Right atrium auricular region (tissue), 2 donors: Measurements from ENCODE around the gene XKR7. TPM values are rescaled to one million over a fixed set of nuclear protein-coding genes. Genes with fewer than 3 reads are reported as not detected.

ENCODE experiments used
- DNase-seq: peaks from one replicate; pipeline ENCODE4 v3.0.0-alpha.2; 2019; ENCODE audit warnings: low spot score
- H3K27ac ChIP-seq, 2 donors: fragments of 200-600 bp; sonication (generic); 1 replicate in 1 of 2; 2 replicates in 1 of 2; pipeline ENCODE4 v1.5.1; 2016 to 2019
- H3K27me3 ChIP-seq, 2 donors: fragments of 200-600 bp; sonication (generic); one replicate each; pipeline versions ENCODE4 v1.5.1 to v1.6.0; 2017 to 2019
- H3K36me3 ChIP-seq: fragments of 200-600 bp; sonication (generic); one replicate; pipeline ENCODE4 v1.5.1; 2016
- H3K4me1 ChIP-seq, 2 donors: fragments of 200-600 bp; sonication (generic); one replicate each; pipeline versions ENCODE4 v1.5.1 to v1.6.0; 2017 to 2019
- H3K4me3 ChIP-seq, 2 donors: fragments of 200-600 bp; sonication (generic); 1 replicate in 1 of 2; 2 replicates in 1 of 2; pipeline ENCODE4 v1.5.1; 2017 to 2019; ENCODE audit warnings: mild to moderate bottlenecking in 1 of 2, moderate library complexity in 1 of 2
- H3K9me3 ChIP-seq, 2 donors: fragments of 200-600 bp; sonication (generic); one replicate each; pipeline ENCODE4 v1.5.1; 2019
- total RNA-seq, 2 donors: library from RNA; depleted of rRNA; stranded (reverse); fragments of >200 nt; gene quantifications; one replicate each; pipeline ENCODE4 v1.1.0, GENCODE V29; 2016
- TF ChIP-seq, protein P1 (sequence below), 2 donors: fragments of 200-600 bp; sonication (generic); IDR thresholded peaks; one replicate each; pipeline ENCODE4 v1.5.1; 2019; ENCODE audit warnings: antibody characterized with exemption in 2 of 2

Gene XKR7
- total RNA-seq, 2 donors from 2014 or later, result not detected

GRCh38 chr20:32006053-32006452 lies 38.1 kb downstream of the XKR7 start:
- Histone ChIP-seq H3K36me3 (no peaks in the 10 kb centered on the region), H3K27ac (no peak overlapping the region), H3K4me1 (peaks cover 0 to 29% of the 10 kb centered on the region in 2 donors), H3K27me3 (no peaks in the 10 kb centered on the region), H3K4me3 (no peak overlapping the region), H3K9me3 (no peaks in the 10 kb centered on the region)
- TF ChIP-seq, protein P1, sequence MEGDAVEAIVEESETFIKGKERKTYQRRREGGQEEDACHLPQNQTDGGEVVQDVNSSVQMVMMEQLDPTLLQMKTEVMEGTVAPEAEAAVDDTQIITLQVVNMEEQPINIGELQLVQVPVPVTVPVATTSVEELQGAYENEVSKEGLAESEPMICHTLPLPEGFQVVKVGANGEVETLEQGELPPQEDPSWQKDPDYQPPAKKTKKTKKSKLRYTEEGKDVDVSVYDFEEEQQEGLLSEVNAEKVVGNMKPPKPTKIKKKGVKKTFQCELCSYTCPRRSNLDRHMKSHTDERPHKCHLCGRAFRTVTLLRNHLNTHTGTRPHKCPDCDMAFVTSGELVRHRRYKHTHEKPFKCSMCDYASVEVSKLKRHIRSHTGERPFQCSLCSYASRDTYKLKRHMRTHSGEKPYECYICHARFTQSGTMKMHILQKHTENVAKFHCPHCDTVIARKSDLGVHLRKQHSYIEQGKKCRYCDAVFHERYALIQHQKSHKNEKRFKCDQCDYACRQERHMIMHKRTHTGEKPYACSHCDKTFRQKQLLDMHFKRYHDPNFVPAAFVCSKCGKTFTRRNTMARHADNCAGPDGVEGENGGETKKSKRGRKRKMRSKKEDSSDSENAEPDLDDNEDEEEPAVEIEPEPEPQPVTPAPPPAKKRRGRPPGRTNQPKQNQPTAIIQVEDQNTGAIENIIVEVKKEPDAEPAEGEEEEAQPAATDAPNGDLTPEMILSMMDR (IDR thresholded peaks at IDR 0.05), result no peak
- no peak for DNase-seq

GRCh38 chr20:32006841-32007786 lies 39.2 kb downstream of the XKR7 start:
- no peak for DNase-seq
- Histone ChIP-seq H3K4me3 (no peak overlapping the region), H3K27ac (peak overlapping the region in 1 of 2 donors; percentile 48), H3K4me1 (peaks cover 0 to 29% of the 10 kb centered on the region in 2 donors), H3K9me3 (no peaks in the 10 kb centered on the region), H3K27me3 (no peaks in the 10 kb centered on the region), H3K36me3 (no peaks in the 10 kb centered on the region)
- TF ChIP-seq, protein P1 (IDR thresholded peaks at IDR 0.05), result no peak

DNA sequence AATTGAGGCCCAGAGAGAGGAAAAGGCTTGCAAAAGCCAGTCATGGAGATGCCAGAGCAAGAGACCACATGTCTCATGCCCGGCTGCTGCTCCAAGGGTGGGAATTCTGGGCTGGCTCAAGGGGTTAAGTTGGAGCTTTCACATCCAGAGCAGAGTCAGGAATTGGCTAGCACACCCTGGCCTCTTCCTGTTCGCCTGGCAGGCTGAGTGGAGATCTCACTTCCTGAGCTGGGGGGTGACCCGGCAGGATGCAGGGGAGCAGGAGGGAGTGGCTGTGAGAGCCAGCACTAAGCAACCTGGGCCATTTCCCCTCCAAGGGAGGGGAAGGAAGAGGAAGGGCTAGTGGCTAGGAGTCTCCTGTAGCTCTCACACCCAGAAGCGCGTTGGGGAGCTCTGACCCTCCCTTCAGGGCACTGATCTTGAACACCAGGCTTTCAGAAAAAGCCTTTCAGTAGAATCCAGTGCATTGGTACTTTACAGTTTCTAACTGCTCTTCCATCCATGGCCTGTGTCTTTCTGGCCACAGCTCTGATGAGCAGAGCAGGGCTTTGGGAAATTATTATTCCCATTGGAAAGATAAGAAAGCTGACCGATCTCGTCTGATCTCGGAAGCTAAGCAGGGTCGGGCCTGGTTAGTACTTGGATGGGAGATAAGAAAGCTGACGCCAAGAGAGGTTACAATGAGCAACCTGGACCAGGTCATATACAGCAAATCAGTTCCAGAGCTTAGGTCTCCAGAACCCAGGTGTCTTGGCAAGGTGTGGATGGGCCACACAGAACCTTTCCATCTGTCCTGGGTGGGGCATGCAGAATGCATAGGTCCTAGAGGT lies 40.1 kb downstream of the XKR7 start:
- DNase-seq, result peak; percentile 63
- peak overlapping the region in 1 of 2 donors; percentile 50 for H3K27ac ChIP-seq

GRCh38 chr20:32009564-32009963 lies 41.6 kb downstream of the XKR7 start:
- TF ChIP-seq, protein P1 (IDR thresholded peaks at IDR 0.05), result no peak
- peaks cover 0 to 29% of the 10 kb centered on the region in 2 donors for H3K4me1 ChIP-seq
- DNase-seq, result no peak
- no peaks in the 10 kb centered on the region for H3K9me3 ChIP-seq
- H3K36me3 ChIP-seq, result no peaks in the 10 kb centered on the region
- no peak overlapping the region for H3K4me3 ChIP-seq
- no peaks in the 10 kb centered on the region for H3K27me3 ChIP-seq
- H3K27ac ChIP-seq, result peak overlapping the region in 1 of 2 donors; percentile 61

More for the DNA sequence above, 40.1 kb downstream of the XKR7 start:
- TF ChIP-seq, protein P1 (IDR thresholded peaks at IDR 0.05), result no peak
- Histone ChIP-seq H3K4me1 (peaks cover 0 to 29% of the 10 kb centered on the region in 2 donors), H3K9me3 (no peaks in the 10 kb centered on the region), H3K4me3 (no peak overlapping the region), H3K36me3 (no peaks in the 10 kb centered on the region), H3K27me3 (no peaks in the 10 kb centered on the region)

DNA sequence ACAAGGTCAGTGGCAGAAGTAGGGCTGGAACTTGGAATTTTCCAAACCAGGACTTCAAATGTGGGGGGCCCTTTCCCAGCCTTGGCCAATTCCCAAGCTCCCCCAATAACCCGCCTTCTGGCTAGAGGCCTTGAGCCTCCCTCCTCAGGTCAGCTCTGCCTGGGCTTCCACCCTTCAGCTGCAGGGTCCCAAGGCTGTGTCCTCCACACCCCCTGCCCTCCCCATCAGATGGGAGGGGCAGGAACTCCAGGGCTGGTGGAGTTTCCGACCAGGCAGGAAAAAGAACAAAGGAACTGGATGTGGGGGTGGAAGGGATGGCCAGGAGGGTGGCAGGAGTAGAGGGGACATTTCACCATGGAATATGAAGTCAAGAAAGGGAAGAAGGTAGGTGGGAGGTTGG lies 42.1 kb downstream of the XKR7 start, which contains the start of gene CCM2L:
CCM2L (plus strand) TSS at position 338 of the 400 bp plus-strand sequence; CDS start at position 355, 17 bp downstream.
- TF ChIP-seq, protein P1 (IDR thresholded peaks at IDR 0.05), result no peak
- no peak for DNase-seq
- peak within 1 kb of the TSS; percentile 16 to 61 for H3K27ac ChIP-seq
- H3K36me3 ChIP-seq, result no peaks in the 10 kb centered on the region
- H3K4me3 ChIP-seq, result peak within 1 kb of the TSS; percentile 31 to 45
- no peaks in the 10 kb centered on the region for H3K27me3 ChIP-seq
- peaks cover 0 to 29% of the 10 kb centered on the region in 2 donors for H3K4me1 ChIP-seq
- no peaks in the 10 kb centered on the region for H3K9me3 ChIP-seq
